ENCODE measurements around the gene CASK.
A peak's percentile ranks its signal among the peaks of the same experiment; 100 is the strongest.

The CASK gene

DNA sequence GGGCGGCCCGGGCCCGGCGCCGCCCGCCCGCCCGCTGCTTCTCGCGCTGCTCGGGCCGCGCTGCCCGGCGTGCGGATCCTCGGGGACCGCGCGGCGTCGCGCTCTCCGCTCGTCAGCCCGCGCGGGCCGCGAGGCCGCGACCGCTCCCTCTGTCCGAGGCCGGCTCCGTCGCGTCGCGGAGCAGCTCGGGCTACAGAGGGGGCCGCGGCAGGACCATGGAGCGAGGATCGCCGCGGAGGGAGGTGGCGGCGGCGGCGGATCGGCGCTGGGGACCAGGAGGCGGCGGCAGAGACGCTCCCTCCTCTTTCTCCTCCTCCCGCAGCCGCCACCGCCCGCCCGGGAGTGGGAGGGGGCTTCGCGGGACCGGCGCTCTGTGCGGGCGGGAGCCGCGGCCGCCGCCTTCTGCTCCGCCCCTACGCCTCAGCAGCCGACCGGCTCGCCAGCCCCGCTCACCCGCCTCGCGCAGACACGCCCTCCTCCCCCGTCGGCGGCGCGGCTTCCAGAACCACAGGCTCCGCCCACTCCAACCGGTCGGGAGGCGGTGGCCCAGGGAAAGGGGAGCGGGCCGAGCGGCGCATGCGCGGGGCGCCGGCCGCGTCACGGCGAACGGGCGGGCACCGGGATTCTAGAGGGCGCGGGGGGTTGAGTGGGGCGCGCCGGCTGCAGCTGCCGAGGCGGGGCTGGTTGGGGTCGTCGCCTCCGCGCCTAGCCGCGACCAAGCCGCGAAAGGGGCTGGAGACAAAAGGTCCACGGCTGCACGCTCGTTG lies at the start of gene CASK:
CASK (minus strand) TSS at position 344 of the 767 bp plus-strand sequence. CDS start 566 bp downstream, outside the sequence.
- POLR2A ChIA-PET, result interaction anchor here (0.9 to 1.3 kb wide), 4 partner anchors 11 to 337 kb away, joined by 3 to 5 read pairs (median 4); no protein-coding TSS in a partner anchor
- peak; percentile 88 for DNase-seq (ENCODE audit: extremely low spot score)
- CTCF ChIA-PET, result interaction anchor here (0.5 kb wide), 1 partner anchor 208 kb away, joined by 3 read pairs; no protein-coding TSS in a partner anchor
- TF ChIP-seq ELF4 (IDR thresholded peaks at IDR 0.05), result no peak
- TF ChIP-seq HDGF (IDR thresholded peaks at IDR 0.05; ENCODE audit: borderline replicate concordance), result no peak
- TF ChIP-seq, protein P1, sequence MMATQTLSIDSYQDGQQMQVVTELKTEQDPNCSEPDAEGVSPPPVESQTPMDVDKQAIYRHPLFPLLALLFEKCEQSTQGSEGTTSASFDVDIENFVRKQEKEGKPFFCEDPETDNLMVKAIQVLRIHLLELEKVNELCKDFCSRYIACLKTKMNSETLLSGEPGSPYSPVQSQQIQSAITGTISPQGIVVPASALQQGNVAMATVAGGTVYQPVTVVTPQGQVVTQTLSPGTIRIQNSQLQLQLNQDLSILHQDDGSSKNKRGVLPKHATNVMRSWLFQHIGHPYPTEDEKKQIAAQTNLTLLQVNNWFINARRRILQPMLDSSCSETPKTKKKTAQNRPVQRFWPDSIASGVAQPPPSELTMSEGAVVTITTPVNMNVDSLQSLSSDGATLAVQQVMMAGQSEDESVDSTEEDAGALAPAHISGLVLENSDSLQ (IDR thresholded peaks at IDR 0.05), result no peak

- ChIA-PET CTCF (no interaction called here), POLR2A (no interaction called here)
- no peak for TF ChIP-seq L3MBTL2 (conservative IDR thresholded peaks at IDR 0.05)
- no peak for TF ChIP-seq ARNT (IDR thresholded peaks at IDR 0.05)
- no peak for TF ChIP-seq CTBP1 (IDR thresholded peaks at IDR 0.05; ENCODE audit: borderline replicate concordance)
- TF ChIP-seq, protein P1 (IDR thresholded peaks at IDR 0.05), result no peak
- TF ChIP-seq NFRKB (IDR thresholded peaks at IDR 0.05), result no peak
- no peak for TF ChIP-seq HDGF (IDR thresholded peaks at IDR 0.05; ENCODE audit: borderline replicate concordance)
- TF ChIP-seq SP1 (IDR thresholded peaks at IDR 0.05), result no peak
- TF ChIP-seq FOXA1 (IDR thresholded peaks at IDR 0.05), result no peak
- TF ChIP-seq ZNF384 (IDR thresholded peaks at IDR 0.05), result no peak
- no peak for TF ChIP-seq ELF4 (IDR thresholded peaks at IDR 0.05)
- no peak for TF ChIP-seq LEF1 (IDR thresholded peaks at IDR 0.05; ENCODE audit: borderline replicate concordance)
- no peak for TF ChIP-seq FOXK2 (IDR thresholded peaks at IDR 0.05)
- no peak for TF ChIP-seq SUZ12 (IDR thresholded peaks at IDR 0.05)
- no peak for TF ChIP-seq TARDBP (IDR thresholded peaks at IDR 0.05)
- TF ChIP-seq BHLHE40 (IDR thresholded peaks at IDR 0.05; ENCODE audit: borderline replicate concordance), result no peak
- DNase-seq (ENCODE audit: extremely low spot score), result no peak
Measured at GRCh38 chrX:41971346-41971745, 48.0 kb upstream of the CASK start.

DNA sequence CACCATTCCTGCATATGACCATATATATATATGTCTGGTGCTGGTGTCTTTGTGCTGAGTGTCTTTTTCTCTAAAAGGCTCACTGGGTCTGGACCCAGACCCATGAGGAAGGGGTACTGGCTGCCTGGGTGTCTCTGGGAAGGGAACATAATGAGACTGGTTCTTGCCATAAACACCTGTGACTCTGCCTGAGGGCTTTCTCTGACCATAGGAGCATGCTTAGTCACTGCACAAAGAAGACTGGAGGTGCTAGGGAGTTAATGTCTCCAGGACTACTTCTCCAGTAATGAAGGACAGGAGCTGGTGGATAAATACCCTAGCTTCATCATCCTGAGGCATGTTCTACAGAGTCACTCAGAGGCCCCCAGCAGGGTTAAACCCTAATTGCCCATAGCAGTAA lies 47.1 kb upstream of the CASK start:
- TF ChIP-seq NFRKB (IDR thresholded peaks at IDR 0.05), result no peak
- no peak for TF ChIP-seq FOXM1 (IDR thresholded peaks at IDR 0.05; ENCODE audit: borderline replicate concordance)
- no peak for TF ChIP-seq HDGF (IDR thresholded peaks at IDR 0.05; ENCODE audit: borderline replicate concordance)
- no peak for TF ChIP-seq ELF4 (IDR thresholded peaks at IDR 0.05)
- TF ChIP-seq FOXK2 (IDR thresholded peaks at IDR 0.05), result no peak
- TF ChIP-seq ARNT (IDR thresholded peaks at IDR 0.05), result no peak
- no peak for TF ChIP-seq ZNF384 (IDR thresholded peaks at IDR 0.05)
- no peak for TF ChIP-seq LEF1 (IDR thresholded peaks at IDR 0.05; ENCODE audit: borderline replicate concordance)
- TF ChIP-seq TARDBP (IDR thresholded peaks at IDR 0.05), result no peak
- TF ChIP-seq L3MBTL2 (conservative IDR thresholded peaks at IDR 0.05), result no peak
- CTCF ChIA-PET, result no interaction called here

DNA sequence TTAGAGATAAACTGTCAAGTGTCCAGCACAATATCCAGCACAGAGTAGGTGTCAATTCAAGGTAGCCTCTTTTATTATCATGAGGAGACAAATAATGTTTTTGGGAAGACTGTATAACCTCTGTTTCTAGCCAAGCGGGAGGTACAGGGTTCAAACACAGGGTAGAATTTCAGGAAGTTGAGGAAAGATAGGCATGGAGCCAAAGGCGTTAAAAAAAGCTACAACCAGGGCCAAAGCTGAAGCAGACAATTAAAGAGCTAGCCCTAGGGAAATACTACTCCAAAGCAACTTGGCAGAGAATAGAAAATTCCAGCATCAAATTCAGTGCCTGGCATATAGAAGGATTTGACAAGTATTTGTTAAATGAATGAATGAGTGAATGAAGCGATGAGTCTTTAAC lies 40.0 kb upstream of the CASK start:
- ChIA-PET CTCF (no interaction called here), POLR2A (no interaction called here)
- no peak for DNase-seq (ENCODE audit: extremely low spot score)
- TF ChIP-seq HDGF (IDR thresholded peaks at IDR 0.05; ENCODE audit: borderline replicate concordance), result no peak
- TF ChIP-seq BHLHE40 (IDR thresholded peaks at IDR 0.05; ENCODE audit: borderline replicate concordance), result no peak
- no peak for TF ChIP-seq NFRKB (IDR thresholded peaks at IDR 0.05)
- TF ChIP-seq SP1 (IDR thresholded peaks at IDR 0.05), result no peak
- no peak for TF ChIP-seq FOXA1 (IDR thresholded peaks at IDR 0.05)
- TF ChIP-seq, protein P1 (IDR thresholded peaks at IDR 0.05), result no peak
- no peak for TF ChIP-seq CTBP1 (IDR thresholded peaks at IDR 0.05; ENCODE audit: borderline replicate concordance)
- no peak for TF ChIP-seq FOXM1 (IDR thresholded peaks at IDR 0.05; ENCODE audit: borderline replicate concordance)
- no peak for TF ChIP-seq ZNF384 (IDR thresholded peaks at IDR 0.05)
- TF ChIP-seq SUZ12 (IDR thresholded peaks at IDR 0.05), result no peak
- no peak for TF ChIP-seq LEF1 (IDR thresholded peaks at IDR 0.05; ENCODE audit: borderline replicate concordance)
- TF ChIP-seq ARNT (IDR thresholded peaks at IDR 0.05), result no peak

More for the DNA sequence above, 47.1 kb upstream of the CASK start:
- POLR2A ChIA-PET, result no interaction called here
- no peak for DNase-seq (ENCODE audit: extremely low spot score)

DNA sequence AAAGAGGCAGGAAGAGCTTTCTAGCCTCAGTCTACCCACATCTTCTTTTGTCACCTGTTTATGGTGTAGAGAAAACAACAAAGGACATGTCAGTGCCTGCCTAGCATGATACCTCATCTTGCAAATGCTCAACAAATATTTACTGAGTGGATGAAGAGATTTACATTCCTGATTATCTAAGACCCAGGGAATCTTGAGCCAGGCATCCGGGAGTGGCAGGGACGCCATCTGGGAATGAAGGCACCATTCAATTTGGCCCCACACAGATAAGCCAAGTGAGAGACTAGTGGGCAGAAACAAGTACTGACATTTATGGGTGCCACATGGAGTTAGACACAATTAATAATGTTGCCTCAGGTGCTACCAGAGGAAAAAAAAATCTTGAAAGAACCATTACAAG lies 36.8 kb upstream of the CASK start:
- POLR2A ChIA-PET, result no interaction called here
- TF ChIP-seq BHLHE40 (IDR thresholded peaks at IDR 0.05; ENCODE audit: borderline replicate concordance), result no peak
- TF ChIP-seq NFRKB (IDR thresholded peaks at IDR 0.05), result no peak
- no peak for TF ChIP-seq ARNT (IDR thresholded peaks at IDR 0.05)
- TF ChIP-seq FOXA1 (IDR thresholded peaks at IDR 0.05), result no peak
- TF ChIP-seq, protein P1 (IDR thresholded peaks at IDR 0.05), result no peak
- no peak for TF ChIP-seq SP1 (IDR thresholded peaks at IDR 0.05)
- no peak for TF ChIP-seq HDGF (IDR thresholded peaks at IDR 0.05; ENCODE audit: borderline replicate concordance)
- no peak for TF ChIP-seq ELF4 (IDR thresholded peaks at IDR 0.05)
- TF ChIP-seq CTBP1 (IDR thresholded peaks at IDR 0.05; ENCODE audit: borderline replicate concordance), result no peak
- TF ChIP-seq L3MBTL2 (conservative IDR thresholded peaks at IDR 0.05), result no peak
- TF ChIP-seq SUZ12 (IDR thresholded peaks at IDR 0.05), result no peak
- no peak for TF ChIP-seq TARDBP (IDR thresholded peaks at IDR 0.05)
- no peak for TF ChIP-seq FOXK2 (IDR thresholded peaks at IDR 0.05)
- no peak for TF ChIP-seq FOXM1 (IDR thresholded peaks at IDR 0.05; ENCODE audit: borderline replicate concordance)
- no peak for TF ChIP-seq LEF1 (IDR thresholded peaks at IDR 0.05; ENCODE audit: borderline replicate concordance)
- no peak for DNase-seq (ENCODE audit: extremely low spot score)
- CTCF ChIA-PET, result no interaction called here
